Epithelial cell of proximal tubule (primary cell): Measurements from ENCODE around the gene SDR42E1. TPM values are rescaled to one million over a fixed set of nuclear protein-coding genes. Genes with fewer than 3 reads are reported as not detected.

Experiments used
- DNase-seq: peaks from one replicate; pipeline ENCODE4 v3.0.0-alpha.2; 2011; ENCODE audit warnings: low read depth
- H3K4me3 ChIP-seq: 2 replicates; pipeline ENCODE4 v1.5.1; 2011; ENCODE audit warnings: low read depth, mild to moderate bottlenecking, low read length
- total RNA-seq: library from RNA; depleted of rRNA; stranded (reverse); fragments of >200 nt; gene quantifications from 2 replicates; pipeline ENCODE4 v1.2.3, GENCODE V29; 2015
- TF ChIP-seq, protein P1 (sequence below): conservative IDR thresholded peaks from 2 replicates; pipeline ENCODE4 v1.5.1; 2012; ENCODE audit warnings: low read depth, mild to moderate bottlenecking, low read length

The SDR42E1 gene
- total RNA-seq, 1 donor from 2014 or later: 16.1 TPM

DNA sequence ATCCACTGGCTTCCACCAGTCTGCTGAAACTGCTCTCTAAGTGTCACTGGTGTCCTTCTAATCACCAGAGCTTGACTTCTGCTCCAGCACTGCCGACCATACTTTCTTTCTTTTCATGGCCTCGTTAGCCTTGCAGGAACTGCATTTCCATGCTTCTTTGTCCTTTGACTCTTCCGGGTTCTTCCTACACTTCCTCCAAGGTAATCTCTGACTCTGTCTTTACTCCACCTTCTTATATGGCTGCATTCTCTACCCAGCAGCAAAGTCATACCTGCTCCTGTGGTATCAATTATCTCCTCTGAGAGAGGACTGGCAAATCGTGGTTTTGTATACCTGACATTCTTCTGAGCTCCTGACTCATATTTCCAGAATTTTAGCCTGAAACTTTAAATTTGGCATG is 30.3 kb upstream of the SDR42E1 start:
- TF ChIP-seq, protein P1, sequence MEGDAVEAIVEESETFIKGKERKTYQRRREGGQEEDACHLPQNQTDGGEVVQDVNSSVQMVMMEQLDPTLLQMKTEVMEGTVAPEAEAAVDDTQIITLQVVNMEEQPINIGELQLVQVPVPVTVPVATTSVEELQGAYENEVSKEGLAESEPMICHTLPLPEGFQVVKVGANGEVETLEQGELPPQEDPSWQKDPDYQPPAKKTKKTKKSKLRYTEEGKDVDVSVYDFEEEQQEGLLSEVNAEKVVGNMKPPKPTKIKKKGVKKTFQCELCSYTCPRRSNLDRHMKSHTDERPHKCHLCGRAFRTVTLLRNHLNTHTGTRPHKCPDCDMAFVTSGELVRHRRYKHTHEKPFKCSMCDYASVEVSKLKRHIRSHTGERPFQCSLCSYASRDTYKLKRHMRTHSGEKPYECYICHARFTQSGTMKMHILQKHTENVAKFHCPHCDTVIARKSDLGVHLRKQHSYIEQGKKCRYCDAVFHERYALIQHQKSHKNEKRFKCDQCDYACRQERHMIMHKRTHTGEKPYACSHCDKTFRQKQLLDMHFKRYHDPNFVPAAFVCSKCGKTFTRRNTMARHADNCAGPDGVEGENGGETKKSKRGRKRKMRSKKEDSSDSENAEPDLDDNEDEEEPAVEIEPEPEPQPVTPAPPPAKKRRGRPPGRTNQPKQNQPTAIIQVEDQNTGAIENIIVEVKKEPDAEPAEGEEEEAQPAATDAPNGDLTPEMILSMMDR: no peak
- H3K4me3 ChIP-seq: no peak overlapping the region
- no peak for DNase-seq

DNA sequence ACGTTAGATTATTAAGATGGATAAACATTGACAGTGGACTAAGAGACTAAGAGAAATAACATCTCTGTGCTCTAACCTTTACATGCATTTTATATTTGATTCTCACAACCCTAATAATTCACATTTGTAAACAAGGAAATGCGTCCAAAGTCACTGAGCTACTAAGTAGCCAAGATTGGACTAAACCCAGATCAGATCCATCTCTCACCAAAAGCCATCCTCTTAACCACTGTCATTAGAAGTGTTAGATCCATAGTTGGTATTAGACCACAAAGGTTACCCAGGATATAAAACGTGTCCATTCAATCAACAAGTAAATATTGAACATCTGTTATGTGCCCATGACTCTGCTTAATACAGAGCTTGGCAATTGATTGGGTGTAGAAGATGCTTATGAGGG is 29.0 kb upstream of the SDR42E1 start:
- TF ChIP-seq, protein P1: no peak
- H3K4me3 ChIP-seq: no peak overlapping the region
- no peak for DNase-seq

DNA sequence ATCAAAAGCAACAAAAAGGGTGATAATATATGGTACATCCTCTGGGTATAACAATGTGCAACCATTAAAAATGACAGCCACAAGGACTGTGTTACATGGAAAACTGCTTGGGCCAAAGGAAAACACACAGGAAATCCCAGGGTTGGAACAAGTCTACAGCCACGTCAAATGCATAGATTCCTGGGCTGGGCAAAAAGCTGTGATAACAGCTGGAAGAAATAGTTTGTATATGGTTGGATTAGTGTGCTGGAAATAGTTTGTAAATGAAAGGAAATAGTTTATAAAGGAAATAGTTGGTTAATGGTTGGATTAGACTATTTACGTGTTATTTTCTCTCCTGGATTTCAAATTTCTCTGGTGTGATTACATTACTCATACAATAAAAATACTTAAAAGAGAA is 26.4 kb upstream of the SDR42E1 start:
- H3K4me3 ChIP-seq: no peak overlapping the region
- TF ChIP-seq, protein P1: no peak
- DNase-seq: no peak

DNA sequence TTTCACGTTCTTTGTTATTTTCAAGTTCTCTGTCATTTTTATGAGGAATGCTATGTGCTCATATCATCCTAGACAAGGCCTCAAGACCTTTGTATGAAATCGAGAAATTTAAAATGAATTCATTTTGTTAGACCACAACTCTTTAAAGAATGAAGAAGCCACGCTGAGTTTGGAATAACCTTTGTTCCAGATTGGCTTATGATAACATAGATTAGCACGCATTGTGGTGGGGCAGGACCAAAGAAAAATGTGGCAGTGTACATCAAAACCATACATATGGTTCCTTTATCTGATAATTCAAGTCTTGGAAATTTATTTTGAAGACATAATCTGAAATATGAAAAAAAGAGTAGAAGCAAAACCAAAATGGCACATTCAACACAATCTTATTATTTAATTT is 26.0 kb upstream of the SDR42E1 start:
- DNase-seq: no peak
- TF ChIP-seq, protein P1: no peak
- H3K4me3 ChIP-seq: no peak overlapping the region

DNA sequence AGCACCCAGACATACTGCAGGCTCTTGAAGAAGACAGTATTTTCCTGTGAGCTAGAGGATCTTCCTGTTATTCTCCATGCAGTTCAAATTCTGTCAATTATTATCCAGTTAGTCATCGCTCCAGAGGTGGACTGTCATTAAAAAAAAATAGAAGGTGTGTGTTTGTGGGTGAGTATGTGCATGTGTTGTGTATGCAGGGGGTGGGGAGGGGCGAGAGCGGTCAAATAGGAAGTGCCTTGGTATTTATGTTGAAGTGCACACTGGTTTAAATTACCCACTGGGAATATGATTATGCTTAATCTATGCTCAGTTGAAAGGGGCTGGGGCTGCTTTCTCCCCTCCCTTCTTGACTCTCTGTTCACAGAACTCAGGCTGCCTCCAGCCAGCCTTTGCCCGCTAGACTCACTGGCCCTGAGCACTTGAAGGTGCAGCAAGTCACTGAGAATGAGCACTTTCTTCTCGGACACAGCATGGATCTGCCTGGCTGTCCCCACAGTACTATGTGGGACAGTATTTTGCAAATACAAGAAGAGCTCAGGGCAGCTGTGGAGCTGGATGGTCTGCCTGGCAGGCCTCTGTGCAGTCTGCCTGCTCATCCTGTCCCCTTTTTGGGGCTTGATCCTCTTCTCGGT is 23.8 kb upstream of the SDR42E1 start, which contains the start of gene HSD17B2:
HSD17B2 (plus strand) TSS at position 273 of the 632 bp plus-strand sequence; CDS start at position 445, 172 bp downstream.
- peak within 1 kb of the TSS; percentile 39 for H3K4me3 ChIP-seq
- TF ChIP-seq, protein P1: no peak
- peak; percentile 81 for DNase-seq

DNA sequence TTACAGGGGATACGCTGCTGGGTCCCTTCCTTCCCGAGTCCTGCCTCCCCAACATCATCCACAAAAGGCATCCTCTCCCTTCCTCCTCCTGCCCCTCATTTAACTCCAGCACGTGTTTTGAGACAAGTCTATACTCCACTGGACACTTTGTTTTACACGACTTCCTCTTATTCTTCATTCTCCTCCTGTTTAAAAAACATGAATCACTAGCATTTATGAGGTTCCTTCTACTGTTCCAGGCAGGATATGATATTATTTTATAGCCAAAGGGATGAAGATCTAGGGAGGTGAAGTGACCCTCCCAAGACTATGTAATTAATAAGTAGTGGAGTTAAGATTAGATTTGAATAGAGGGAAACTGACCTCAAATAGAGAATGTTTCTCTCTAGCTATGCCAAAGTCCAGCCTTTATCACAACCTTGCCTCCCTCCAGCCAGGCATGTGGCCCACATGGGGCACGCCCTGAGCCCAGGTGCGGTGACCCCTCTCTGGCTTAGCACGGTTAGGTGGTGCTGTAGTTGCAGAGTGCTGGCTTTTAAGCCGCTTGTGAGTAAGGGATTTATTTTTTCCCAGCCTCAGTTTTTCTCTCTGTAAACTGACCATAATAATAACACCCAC is 22.5 kb upstream of the SDR42E1 start:
- TF ChIP-seq, protein P1: no peak
- H3K4me3 ChIP-seq: no peak overlapping the region
- no peak for DNase-seq

DNA sequence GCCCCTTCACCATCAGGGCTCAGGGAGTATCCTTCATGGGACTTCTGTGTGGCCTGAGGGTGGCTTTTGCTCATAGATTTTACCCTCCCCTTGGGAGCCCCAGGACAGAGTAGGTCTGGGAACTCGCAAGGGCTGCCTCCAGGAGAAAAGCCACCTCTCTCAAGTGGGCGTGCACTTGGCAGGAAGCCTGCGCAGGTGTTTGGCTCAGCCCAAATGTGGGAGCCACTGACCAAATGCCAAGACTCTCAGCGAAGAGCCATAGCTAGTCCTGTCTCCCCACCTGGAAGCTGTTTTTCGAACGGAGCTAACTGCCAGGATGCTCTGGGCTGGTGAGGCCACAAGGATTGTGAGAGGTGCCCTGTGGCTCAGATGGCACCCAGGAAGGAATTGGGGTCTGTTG is 21.7 kb upstream of the SDR42E1 start:
- no peak for DNase-seq
- no peak overlapping the region for H3K4me3 ChIP-seq
- TF ChIP-seq, protein P1: no peak
